Stimulated activated CD4-positive, alpha-beta T cell treated with anti-CD3 and anti-CD28 coated beads, Interleukin-2, amount 100 ng/mL, for 24 hours (primary cell): ENCODE results near the gene ELN.

ENCODE experiments used
- DNase-seq, 2 donors: peaks; one replicate each; pipeline ENCODE4 v3.0.0-alpha.2; 2020

Gene ELN

GRCh38 chr7:74097937-74098614, 70.1 kb downstream of the ELN start:
- no peak for DNase-seq

- DNase-seq, result no peak
Observed at GRCh38 chr7:74099031-74099430, 71.1 kb downstream of the ELN start.

DNA sequence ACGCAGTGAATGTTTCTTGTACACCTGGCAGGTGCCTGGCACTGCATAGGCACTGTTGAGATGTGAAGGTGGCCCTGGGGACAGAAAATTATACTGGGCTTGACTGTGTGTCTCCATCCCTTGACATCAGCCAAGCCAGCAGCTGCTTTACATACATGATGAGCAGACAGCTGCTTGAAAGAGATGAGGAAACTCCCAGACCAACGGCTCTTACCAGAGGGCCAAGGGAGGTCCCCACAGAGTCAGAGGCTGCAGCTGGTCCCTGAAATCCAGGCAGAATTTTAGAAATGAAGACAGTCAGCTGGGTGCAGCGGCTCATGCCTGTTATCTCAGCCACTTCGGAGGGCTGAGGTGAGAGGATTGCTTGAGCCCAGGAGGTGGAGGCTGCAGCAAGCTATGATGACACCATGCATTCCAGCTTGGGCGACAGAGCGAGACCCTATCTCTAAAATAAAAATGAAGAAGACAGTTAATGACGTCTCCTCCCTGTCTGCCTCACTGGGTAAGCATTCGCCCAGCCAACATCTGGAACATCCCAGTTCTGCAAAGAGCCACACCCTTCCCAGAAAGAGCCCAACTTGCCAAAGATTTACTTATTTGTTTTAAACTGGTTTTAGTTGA, 73.2 kb downstream of the ELN start:
- no peak for DNase-seq

- DNase-seq, result no peak
Observed at GRCh38 chr7:74103219-74103772, 75.3 kb downstream of the ELN start.

DNA sequence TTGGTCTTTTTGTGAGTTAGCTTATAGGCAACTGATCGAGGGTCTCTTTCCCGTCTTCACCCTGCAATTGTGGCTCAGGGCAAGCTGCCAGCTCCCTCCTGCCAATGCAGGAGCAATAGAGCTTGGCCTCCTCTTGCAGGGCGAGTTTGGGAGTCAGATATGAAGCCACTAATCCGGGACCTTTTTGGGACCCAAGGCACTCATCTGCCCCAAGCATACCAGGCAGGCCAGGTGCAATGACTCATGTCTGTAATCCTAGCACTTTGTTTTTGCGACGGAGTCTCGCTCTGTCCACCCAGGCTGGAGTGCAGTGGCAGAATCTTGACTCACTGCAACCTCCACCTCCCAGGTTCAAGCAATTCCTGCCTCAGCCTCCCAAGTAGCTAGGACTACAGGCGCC, 76.7 kb downstream of the ELN start:
- DNase-seq, result no peak

DNA sequence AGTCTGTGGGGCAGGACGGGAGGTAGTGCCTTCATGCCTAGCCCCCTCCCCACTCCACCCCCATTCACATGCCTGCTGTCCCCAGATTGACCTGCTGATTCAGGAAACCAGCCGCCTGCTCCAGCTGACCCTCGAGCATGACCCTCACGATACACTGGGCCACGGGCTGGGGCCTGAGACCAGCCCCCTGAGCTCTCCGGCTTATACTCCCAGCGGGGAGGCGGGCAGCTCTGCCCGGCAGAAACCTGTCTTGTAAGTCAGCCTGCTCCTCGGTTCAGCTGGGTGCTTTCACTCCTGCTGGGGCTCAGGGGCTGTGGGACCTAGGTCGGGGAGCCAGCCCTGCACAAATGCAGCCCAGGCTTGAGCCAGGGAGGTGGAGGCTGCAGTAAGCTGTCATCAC, 78.0 kb downstream of the ELN start:
- no peak for DNase-seq

GRCh38 chr7:74106846-74107245, 78.9 kb downstream of the ELN start:
- no peak for DNase-seq

GRCh38 chr7:74115326-74115725, 87.4 kb downstream of the ELN start:
- no peak for DNase-seq

- no peak for DNase-seq
Observed at GRCh38 chr7:74116356-74116755, 88.4 kb downstream of the ELN start.
